WTC11 (cell line): Measurements from ENCODE around the gene AQP4. TPM values are rescaled to one million over a fixed set of nuclear protein-coding genes. Genes with fewer than 3 reads are reported as not detected.

Experiments used
- ATAC-seq: fragments of 200-7000 bp; cut with Tn5 transposase; 2 replicates; pipeline ENCODE4 v1.10.0; 2021; ENCODE audit warnings: mild to moderate bottlenecking, moderate library complexity
- CTCF ChIA-PET: fragments of 300-600 bp; sonication (Branson Sonifier 250); formaldehyde crosslinking; loops from one replicate; lab custom pipeline; 2021; ENCODE audit warnings: antibody characterized with exemption; lab: Charles Lee
- POLR2A ChIA-PET: fragments of 350-600 bp; sonication (Branson Sonifier 250); formaldehyde crosslinking; loops from one replicate; lab custom pipeline; 2021; ENCODE audit warnings: antibody characterized with exemption; lab: Charles Lee
- DNase-seq: peaks from one replicate; pipeline ENCODE4 v3.0.0; 2021; ENCODE audit warnings: low spot score
- H3K27ac Mint-ChIP-seq: 2 replicates; pipeline ENCODE4 v1.8.0; 2021; ENCODE audit warnings: mixed read lengths
- H3K27me3 Mint-ChIP-seq: 2 replicates; pipeline ENCODE4 v1.8.0; 2021; ENCODE audit warnings: low read depth, mild to moderate bottlenecking, moderate library complexity, mixed read lengths
- H3K36me3 Mint-ChIP-seq: 2 replicates; pipeline ENCODE4 v1.8.0; 2021; ENCODE audit warnings: mixed read lengths
- H3K4me1 Mint-ChIP-seq: 2 replicates; pipeline ENCODE4 v1.8.0; 2022; ENCODE audit warnings: mixed read lengths
- H3K4me3 Mint-ChIP-seq: 2 replicates; pipeline ENCODE4 v1.8.0; 2021; ENCODE audit warnings: mild to moderate bottlenecking, moderate library complexity, mixed read lengths
- H3K9me3 Mint-ChIP-seq: 2 replicates; pipeline ENCODE4 v1.8.0; 2021; ENCODE audit warnings: mixed read lengths
- AR ChIP-seq: fragments of 250-450 bp; sonication (Bioruptor Pico); IDR thresholded peaks from 2 replicates; pipeline ENCODE4 v1.9.0; 2021; ENCODE audit warnings: mild to moderate bottlenecking
- CREB1 ChIP-seq: sonication (generic); formaldehyde crosslinking; IDR thresholded peaks from 2 replicates; pipeline ENCODE4 v1.8.0; 2023; ENCODE audit warnings: mild to moderate bottlenecking, missing genetic modification reagents
- CREM ChIP-seq: sonication (generic); formaldehyde crosslinking; IDR thresholded peaks from 2 replicates; pipeline ENCODE4 v1.8.1; 2022; ENCODE audit warnings: mild to moderate bottlenecking, missing genetic modification reagents, moderate library complexity
- EMX1 ChIP-seq: fragments of 250-450 bp; sonication (Bioruptor Pico); IDR thresholded peaks from 2 replicates; pipeline ENCODE4 v1.8.0; 2021; ENCODE audit warnings: mild to moderate bottlenecking
- ETV6 ChIP-seq: sonication (generic); formaldehyde crosslinking; IDR thresholded peaks from 2 replicates; pipeline ENCODE4 v1.8.1; 2022; ENCODE audit warnings: mild to moderate bottlenecking, missing genetic modification reagents
- FOXK1 ChIP-seq: sonication (generic); formaldehyde crosslinking; IDR thresholded peaks from 2 replicates; pipeline ENCODE4 v1.8.0; 2022; ENCODE audit warnings: mild to moderate bottlenecking, moderate library complexity, missing genetic modification reagents
- FOXP1 ChIP-seq: sonication (generic); formaldehyde crosslinking; IDR thresholded peaks from 2 replicates; pipeline ENCODE4 v1.8.0; 2022; ENCODE audit warnings: missing genetic modification reagents, mild to moderate bottlenecking, moderate library complexity, borderline replicate concordance
- GRHL2 ChIP-seq: fragments of 250-450 bp; sonication (Bioruptor Pico); IDR thresholded peaks from 2 replicates; pipeline ENCODE4 v1.8.0; 2022; ENCODE audit warnings: mild to moderate bottlenecking, moderate library complexity; ENCODE audit not compliant: insufficient replicate concordance, severe bottlenecking
- GTF2I ChIP-seq: fragments of 250-450 bp; sonication (Bioruptor Pico); conservative IDR thresholded peaks from 2 replicates; pipeline ENCODE4 v1.4.0; 2021; ENCODE audit warnings: mild to moderate bottlenecking
- HMGXB4 ChIP-seq: sonication (generic); formaldehyde crosslinking; IDR thresholded peaks from 2 replicates; pipeline ENCODE4 v1.8.1; 2023; ENCODE audit warnings: mild to moderate bottlenecking, moderate library complexity, missing genetic modification reagents
- JUN ChIP-seq: sonication (generic); formaldehyde crosslinking; IDR thresholded peaks from 2 replicates; pipeline ENCODE4 v1.8.0; 2023; ENCODE audit warnings: mild to moderate bottlenecking, missing genetic modification reagents
- MAX ChIP-seq: sonication (generic); formaldehyde crosslinking; IDR thresholded peaks from 2 replicates; pipeline ENCODE4 v1.8.0; 2022; ENCODE audit warnings: mild to moderate bottlenecking, missing genetic modification reagents
- MXD4 ChIP-seq: fragments of 250-450 bp; sonication (Bioruptor Pico); IDR thresholded peaks from 2 replicates; pipeline ENCODE4 v1.8.0; 2021; ENCODE audit warnings: mild to moderate bottlenecking, moderate library complexity, borderline replicate concordance
- NR3C1 ChIP-seq: sonication (generic); formaldehyde crosslinking; conservative IDR thresholded peaks from 2 replicates; pipeline ENCODE4 v1.8.1; 2023; ENCODE audit warnings: low read depth, mild to moderate bottlenecking, missing genetic modification reagents
- PREB ChIP-seq: sonication (generic); formaldehyde crosslinking; IDR thresholded peaks from 2 replicates; pipeline ENCODE4 v1.8.1; 2022; ENCODE audit warnings: mild to moderate bottlenecking, missing genetic modification reagents, moderate library complexity, borderline replicate concordance
- RORB ChIP-seq: fragments of 250-450 bp; sonication (Bioruptor Pico); IDR thresholded peaks from 2 replicates; pipeline ENCODE4 v1.9.0; 2021; ENCODE audit warnings: mild to moderate bottlenecking
- SMAD4 ChIP-seq: sonication (generic); formaldehyde crosslinking; IDR thresholded peaks from 2 replicates; pipeline ENCODE4 v1.8.0; 2022; ENCODE audit warnings: mild to moderate bottlenecking, missing genetic modification reagents
- SOX15 ChIP-seq: fragments of 250-450 bp; sonication (Bioruptor Pico); IDR thresholded peaks from 2 replicates; pipeline ENCODE4 v1.9.0; 2021; ENCODE audit warnings: mild to moderate bottlenecking
- SP1 ChIP-seq: sonication (generic); formaldehyde crosslinking; conservative IDR thresholded peaks from 2 replicates; pipeline ENCODE4 v1.8.1; 2022; ENCODE audit warnings: missing genetic modification reagents
- TCF7 ChIP-seq: sonication (generic); formaldehyde crosslinking; IDR thresholded peaks from 2 replicates; pipeline ENCODE4 v1.8.0; 2022; ENCODE audit warnings: mild to moderate bottlenecking, low read depth, missing genetic modification reagents, moderate library complexity
- TEAD4 ChIP-seq: sonication (generic); formaldehyde crosslinking; IDR thresholded peaks from 2 replicates; pipeline ENCODE4 v1.8.0; 2022; ENCODE audit warnings: mild to moderate bottlenecking, missing genetic modification reagents
- ZNF263 ChIP-seq: sonication (generic); formaldehyde crosslinking; IDR thresholded peaks from 2 replicates; pipeline ENCODE4 v1.8.1; 2022; ENCODE audit warnings: low read depth, mild to moderate bottlenecking, moderate library complexity, missing genetic modification reagents
- ZNF671 ChIP-seq: fragments of 250-450 bp; sonication (Bioruptor Pico); IDR thresholded peaks from 2 replicates; pipeline ENCODE4 v1.8.0; 2021; ENCODE audit warnings: mild to moderate bottlenecking
- total RNA-seq: library from RNA; stranded (reverse); gene quantifications from 3 replicates; pipeline ENCODE4 v1.2.3, GENCODE V29; 2021
- TF ChIP-seq, protein P1 (sequence below): sonication (generic); formaldehyde crosslinking; IDR thresholded peaks from 2 replicates; pipeline ENCODE4 v1.8.0; 2022; ENCODE audit warnings: mild to moderate bottlenecking, missing genetic modification reagents
- TF ChIP-seq, protein P2 (sequence below): sonication (generic); formaldehyde crosslinking; IDR thresholded peaks from 2 replicates; pipeline ENCODE4 v1.8.0; 2022; ENCODE audit warnings: mild to moderate bottlenecking, missing genetic modification reagents

The AQP4 gene
- total RNA-seq, 1 experiment from 2014 or later, result 4.5 TPM

- TF ChIP-seq, protein P1, sequence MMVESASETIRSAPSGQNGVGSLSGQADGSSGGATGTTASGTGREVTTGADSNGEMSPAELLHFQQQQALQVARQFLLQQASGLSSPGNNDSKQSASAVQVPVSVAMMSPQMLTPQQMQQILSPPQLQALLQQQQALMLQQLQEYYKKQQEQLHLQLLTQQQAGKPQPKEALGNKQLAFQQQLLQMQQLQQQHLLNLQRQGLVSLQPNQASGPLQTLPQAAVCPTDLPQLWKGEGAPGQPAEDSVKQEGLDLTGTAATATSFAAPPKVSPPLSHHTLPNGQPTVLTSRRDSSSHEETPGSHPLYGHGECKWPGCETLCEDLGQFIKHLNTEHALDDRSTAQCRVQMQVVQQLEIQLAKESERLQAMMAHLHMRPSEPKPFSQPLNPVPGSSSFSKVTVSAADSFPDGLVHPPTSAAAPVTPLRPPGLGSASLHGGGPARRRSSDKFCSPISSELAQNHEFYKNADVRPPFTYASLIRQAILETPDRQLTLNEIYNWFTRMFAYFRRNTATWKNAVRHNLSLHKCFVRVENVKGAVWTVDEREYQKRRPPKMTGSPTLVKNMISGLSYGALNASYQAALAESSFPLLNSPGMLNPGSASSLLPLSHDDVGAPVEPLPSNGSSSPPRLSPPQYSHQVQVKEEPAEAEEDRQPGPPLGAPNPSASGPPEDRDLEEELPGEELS (CRISPR knock-in tag), result peak; percentile 65; the same call in 1 of the 2 replicates
- TF ChIP-seq SP1 (CRISPR knock-in tag), result peak; percentile 53; the same call in 1 of the 2 replicates
- TF ChIP-seq RORB, result no peak
- no peak for TF ChIP-seq GRHL2 (CRISPR knock-in tag)
- peak; percentile 92 for TF ChIP-seq ZNF263
- no peak for TF ChIP-seq PREB
- peak; percentile 61; the same call in 1 of the 2 replicates for TF ChIP-seq MAX (CRISPR knock-in tag)
- TF ChIP-seq JUN (CRISPR knock-in tag), result no peak
- TF ChIP-seq ZNF671 (CRISPR knock-in tag), result no peak
- TF ChIP-seq AR (CRISPR knock-in tag), result no peak
- TF ChIP-seq, protein P2, sequence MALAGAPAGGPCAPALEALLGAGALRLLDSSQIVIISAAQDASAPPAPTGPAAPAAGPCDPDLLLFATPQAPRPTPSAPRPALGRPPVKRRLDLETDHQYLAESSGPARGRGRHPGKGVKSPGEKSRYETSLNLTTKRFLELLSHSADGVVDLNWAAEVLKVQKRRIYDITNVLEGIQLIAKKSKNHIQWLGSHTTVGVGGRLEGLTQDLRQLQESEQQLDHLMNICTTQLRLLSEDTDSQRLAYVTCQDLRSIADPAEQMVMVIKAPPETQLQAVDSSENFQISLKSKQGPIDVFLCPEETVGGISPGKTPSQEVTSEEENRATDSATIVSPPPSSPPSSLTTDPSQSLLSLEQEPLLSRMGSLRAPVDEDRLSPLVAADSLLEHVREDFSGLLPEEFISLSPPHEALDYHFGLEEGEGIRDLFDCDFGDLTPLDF (CRISPR knock-in tag), result no peak
- TF ChIP-seq HMGXB4 (CRISPR knock-in tag), result 0 out of 2 replicates have a peak, but pooled peaks have one; percentile 55
- TF ChIP-seq CREB1 (CRISPR knock-in tag), result no peak
- peak; percentile 54; the same call in 1 of the 2 replicates for TF ChIP-seq FOXP1 (CRISPR knock-in tag)
- no peak for TF ChIP-seq NR3C1
- TF ChIP-seq ETV6 (CRISPR knock-in tag), result peak; percentile 79
- TF ChIP-seq SOX15, result no peak
Measured at GRCh38 chr18:26863122-26863879, 2.2 kb downstream of the AQP4 start (continued).

DNA sequence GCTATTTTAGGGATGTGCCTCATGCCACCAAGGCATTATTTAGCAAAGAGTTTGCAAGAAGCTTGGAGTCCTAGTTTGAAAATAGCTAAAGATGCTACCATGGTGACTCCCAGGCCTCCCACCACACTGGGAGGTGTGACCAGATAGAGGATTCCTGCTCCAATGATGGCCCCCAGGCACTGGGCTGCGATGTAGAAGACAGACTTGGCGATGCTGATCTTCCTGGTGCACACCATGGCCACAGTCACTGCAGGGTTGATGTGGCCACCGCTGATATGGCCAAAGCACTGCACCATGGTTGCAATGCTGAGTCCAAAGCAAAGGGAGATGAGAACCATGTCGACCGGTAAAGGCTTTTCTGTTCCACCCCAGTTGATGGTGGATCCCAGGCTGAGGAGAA is 3.4 kb downstream of the AQP4 start:
- POLR2A ChIA-PET, result no interaction called here
- Mint-ChIP-seq H3K36me3 (no peaks in the 10 kb centered on the region), H3K27me3 (peaks cover 11% of the 10 kb centered on the region), H3K4me1 (peaks cover 33% of the 10 kb centered on the region), H3K4me3 (no peak overlapping the region), H3K9me3 (no peaks in the 10 kb centered on the region), H3K27ac (no peak overlapping the region)
- ATAC-seq (no peak), DNase-seq (no peak)
- CTCF ChIA-PET, result interaction anchor here (1.2 to 1.9 kb wide), 3 partner anchors 21 to 144 kb away, joined by 4 to 8 read pairs (median 5); no protein-coding TSS in a partner anchor
- TF ChIP-seq CREM, result no peak
- TF ChIP-seq PREB, result no peak
- no peak for TF ChIP-seq EMX1 (CRISPR knock-in tag)
- TF ChIP-seq SOX15, result no peak
- no peak for TF ChIP-seq TCF7 (CRISPR knock-in tag)
- no peak for TF ChIP-seq FOXK1 (CRISPR knock-in tag)
- TF ChIP-seq SMAD4, result no peak
- TF ChIP-seq MXD4 (CRISPR knock-in tag), result no peak
- TF ChIP-seq TEAD4, result no peak
- TF ChIP-seq GTF2I (CRISPR knock-in tag), result no peak
